Measurements from ENCODE around the gene MAS1. TPM values are rescaled to one million over a fixed set of nuclear protein-coding genes. Genes with fewer than 3 reads are reported as not detected.

Gene MAS1
- total RNA-seq, 2 experiments from 2014 or later = not detected

GRCh38 chr6:159934181-159934580 lies 43.4 kb downstream of the MAS1 start:
- Mint-ChIP-seq H3K4me3 (no peak overlapping the region), H3K36me3 (ENCODE audit: low read depth) (no peaks in the 10 kb centered on the region), H3K27ac (no peak overlapping the region), H3K9me3 (no peaks in the 10 kb centered on the region), H3K4me1 (peaks cover 29% of the 10 kb centered on the region), H3K27me3 (peaks cover 11% of the 10 kb centered on the region)
- no peak for DNase-seq
- POLR2A ChIA-PET = no interaction called here
- CTCF ChIA-PET = no interaction called here

DNA sequence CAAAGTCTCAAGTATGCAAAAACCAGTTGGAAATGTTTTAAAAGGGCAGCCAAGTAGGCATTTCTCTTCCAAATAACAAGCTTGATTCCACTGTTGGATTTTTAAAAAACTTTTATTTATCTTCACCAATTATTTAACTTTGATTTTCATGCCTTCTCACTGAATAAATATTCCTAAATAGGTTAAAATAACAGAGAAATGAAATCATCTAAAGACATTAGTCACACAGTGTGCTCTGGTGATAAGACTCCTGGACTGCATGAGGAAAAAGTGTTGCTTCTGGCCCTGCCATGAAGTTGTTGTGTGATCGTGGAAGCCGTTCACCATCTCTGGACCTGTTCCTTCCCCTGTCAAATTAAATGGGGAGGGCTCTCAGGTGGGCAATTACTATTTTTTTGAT lies 44.3 kb downstream of the MAS1 start:
- CTCF ChIA-PET = no interaction called here
- DNase-seq = no peak
- H3K4me3 Mint-ChIP-seq = no peak overlapping the region
- peaks cover 11% of the 10 kb centered on the region for H3K27me3 Mint-ChIP-seq
- no peaks in the 10 kb centered on the region for H3K9me3 Mint-ChIP-seq
- POLR2A ChIA-PET = no interaction called here
- H3K27ac Mint-ChIP-seq = no peak overlapping the region
- peaks cover 20% of the 10 kb centered on the region for H3K4me1 Mint-ChIP-seq
- H3K36me3 Mint-ChIP-seq (ENCODE audit: low read depth) = no peaks in the 10 kb centered on the region

DNA sequence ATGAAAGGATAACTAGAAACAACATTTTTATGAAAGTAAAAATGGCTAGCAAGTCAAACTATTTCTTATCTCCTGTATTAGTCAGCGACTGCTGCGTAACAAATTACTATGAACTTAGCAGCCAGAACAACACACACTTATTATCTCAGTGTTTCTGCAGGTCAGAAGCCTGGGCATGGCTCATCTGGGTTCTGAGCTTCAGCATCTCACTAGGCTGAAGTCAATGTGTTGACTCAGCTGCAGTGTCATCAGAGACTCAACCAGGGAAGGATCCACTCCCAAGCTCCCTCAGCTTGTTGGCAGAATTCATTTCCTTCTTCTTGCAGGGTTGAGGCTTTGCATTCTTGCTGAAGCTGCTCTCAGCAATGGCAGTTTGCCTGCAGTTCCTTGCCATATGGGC lies 44.8 kb downstream of the MAS1 start:
- Mint-ChIP-seq H3K9me3 (no peaks in the 10 kb centered on the region), H3K36me3 (ENCODE audit: low read depth) (no peaks in the 10 kb centered on the region), H3K27me3 (peaks cover 11% of the 10 kb centered on the region), H3K4me1 (peaks cover 14% of the 10 kb centered on the region), H3K4me3 (no peak overlapping the region), H3K27ac (no peak overlapping the region)
- no peak for DNase-seq
- ChIA-PET POLR2A (no interaction called here), CTCF (no interaction called here)

- Mint-ChIP-seq H3K4me1 (peaks cover 6% of the 10 kb centered on the region), H3K9me3 (peaks cover 5% of the 10 kb centered on the region), H3K36me3 (ENCODE audit: low read depth) (peaks cover 5% of the 10 kb centered on the region), H3K4me3 (no peak overlapping the region), H3K27me3 (peaks cover 23% of the 10 kb centered on the region), H3K27ac (no peak overlapping the region)
- no peak for DNase-seq
- CTCF ChIA-PET = no interaction called here
- POLR2A ChIA-PET = no interaction called here
Measured at GRCh38 chr6:159939591-159940016, 48.8 kb downstream of the MAS1 start.

Other genes with a start within 250 kb of the MAS1 start
- 10 to 100 TPM; 76.5 to 84.8 TPM for gene SOD2, start 197.7 kb upstream of the MAS1 start, total RNA-seq
- gene WTAP, start 163.5 kb upstream of the MAS1 start, total RNA-seq = 100 to 1,000 TPM; 124 TPM
- gene ACAT2, start 128.9 kb upstream of the MAS1 start, total RNA-seq = 100 to 1,000 TPM in 1 of 2 experiments, 10 to 100 TPM in 1; 98.0 to 109 TPM
- 100 to 1,000 TPM; 203 to 212 TPM for gene TCP1, start 101.4 kb upstream of the MAS1 start, total RNA-seq
- gene MRPL18, start 100.5 kb upstream of the MAS1 start, total RNA-seq = 10 to 100 TPM; 63.6 to 65.8 TPM
- under 1 TPM; 0.25 to 0.35 TPM for gene PNLDC1, start 90.7 kb upstream of the MAS1 start, total RNA-seq
- 10 to 100 TPM; 66.9 to 70.9 TPM for gene IGF2R, start 78.1 kb downstream of the MAS1 start, total RNA-seq
- 1 to 10 TPM in 1 of 2 experiments, under 1 TPM in 1; 0.81 to 1.3 TPM for gene SLC22A1, start 230.8 kb downstream of the MAS1 start, total RNA-seq